K562 (cell line): ENCODE measurements around the gene TBX10. TPM values are rescaled to one million over a fixed set of nuclear protein-coding genes. Genes with fewer than 3 reads are reported as not detected.

Source experiments
- ARID4B ChIP-seq: sonication (generic); formaldehyde crosslinking; IDR thresholded peaks from 2 replicates; pipeline ENCODE4 v1.8.0; 2022; ENCODE audit warnings: mild to moderate bottlenecking, missing genetic modification reagents
- CBX1 ChIP-seq: sonication (generic); IDR thresholded peaks from 2 replicates; pipeline ENCODE4 v1.6.1; 2016; ENCODE audit warnings: antibody characterized with exemption, low read depth, mild to moderate bottlenecking
- CCNT2 ChIP-seq: IDR thresholded peaks from 2 replicates; pipeline ENCODE4 v1.6.1; 2011; ENCODE audit warnings: borderline replicate concordance, low read depth, mild to moderate bottlenecking, moderate library complexity, mixed read lengths, low read length; ENCODE audit not compliant: insufficient read length; ENCODE audit errors: extremely low read depth
- CTCFL ChIP-seq: IDR thresholded peaks from 2 replicates; pipeline ENCODE4 v1.6.1; 2011; ENCODE audit warnings: borderline replicate concordance, low read depth, mild to moderate bottlenecking, moderate library complexity, low read length; ENCODE audit not compliant: insufficient read depth, poor library complexity, severe bottlenecking
- E2F3 ChIP-seq: fragments of 250-450 bp; sonication (Bioruptor Pico); IDR thresholded peaks from 2 replicates; pipeline ENCODE4 v1.4.0; 2020; ENCODE audit warnings: mild to moderate bottlenecking
- EHMT2 ChIP-seq: fragments of 450-650 bp; IDR thresholded peaks from 2 replicates; pipeline ENCODE4 v1.6.1; 2018; ENCODE audit warnings: antibody characterized with exemption
- ERF ChIP-seq: fragments of 450-650 bp; formaldehyde crosslinking; IDR thresholded peaks from 2 replicates; pipeline ENCODE4 v1.4.0; 2020; ENCODE audit warnings: mild to moderate bottlenecking, mixed read lengths
- ETS2 ChIP-seq: IDR thresholded peaks from 2 replicates; pipeline ENCODE4 v1.6.1; 2016; ENCODE audit warnings: borderline replicate concordance, missing genetic modification characterization, mild to moderate bottlenecking, moderate library complexity, missing compliant biosample characterization; ENCODE audit not compliant: poor library complexity, severe bottlenecking
- NRF1 ChIP-seq, 2 experiments: fragments of 450-650 bp; IDR thresholded peaks in 1 of 2; conservative IDR thresholded peaks in 1 of 2; 2 replicates each; pipeline ENCODE4 v1.6.1; 2014; ENCODE audit warnings: mild to moderate bottlenecking in 2 of 2
- PHF20 ChIP-seq: fragments of 450-650 bp; IDR thresholded peaks from 2 replicates; pipeline ENCODE4 v1.6.1; 2018; ENCODE audit not compliant: partially characterized antibody
- SLC30A9 ChIP-seq: fragments of 250-450 bp; sonication (Bioruptor Pico); IDR thresholded peaks from 2 replicates; pipeline ENCODE4 v1.8.0; 2022; ENCODE audit warnings: mild to moderate bottlenecking, moderate library complexity
- SP1 ChIP-seq: sonication (generic); formaldehyde crosslinking; IDR thresholded peaks from 2 replicates; pipeline ENCODE4 v1.8.1; 2022; ENCODE audit warnings: mild to moderate bottlenecking, missing genetic modification reagents
- SRF ChIP-seq, 2 experiments: fragments of 250-450, 450-650 bp in 1 of 2; sonication (Bioruptor Pico) in 1 of 2; sonication (generic) in 1 of 2; formaldehyde crosslinking; IDR thresholded peaks; 2 replicates each; pipeline versions ENCODE4 v1.5.0 to v1.5.1; 2020 to 2022; ENCODE audit warnings: mild to moderate bottlenecking in 1 of 2, missing genetic modification reagents in 1 of 2
- TRIM28 ChIP-seq: fragments of 450-650 bp; IDR thresholded peaks from 2 replicates; pipeline ENCODE4 v1.6.1; 2017
- ZNF12 ChIP-seq: sonication (generic); formaldehyde crosslinking; IDR thresholded peaks from 2 replicates; pipeline ENCODE4 v1.4.0; 2020; ENCODE audit warnings: mild to moderate bottlenecking, missing genetic modification reagents
- ZNF140 ChIP-seq: fragments of 250-450 bp; sonication (Bioruptor Pico); IDR thresholded peaks from 2 replicates; pipeline ENCODE4 v1.8.0; 2021; ENCODE audit warnings: moderate library complexity, mild to moderate bottlenecking, inconsistent platforms
- ZNF143 ChIP-seq: sonication (generic); formaldehyde crosslinking; IDR thresholded peaks from 2 replicates; pipeline ENCODE4 v1.9.0; 2022; ENCODE audit warnings: mild to moderate bottlenecking, missing genetic modification reagents
- ZNF184 ChIP-seq: sonication (generic); formaldehyde crosslinking; IDR thresholded peaks from 2 replicates; pipeline ENCODE4 v1.5.0; 2020; ENCODE audit warnings: missing genetic modification reagents
- ZSCAN29 ChIP-seq: fragments of 450-650 bp; IDR thresholded peaks from 2 replicates; pipeline ENCODE4 v1.6.1; 2017
- polyA plus RNA-seq, 8 experiments: library from polyadenylated mRNA; depleted of rRNA in 4 of 8; stranded (reverse) in 5 of 8; unstranded in 3 of 8; fragments of >200 nt; fragmentation: Nextera tagmentation in 2 of 8; fragmentation: Illumina TruSeq in 1 of 8; extraction: Ambion mirVana in 2 of 8; extraction: Trizol in 1 of 8; gene quantifications; 2 replicates each; pipeline versions ENCODE4 v1.2.1 to v1.2.3, GENCODE V29; 2011 to 2014; ENCODE audit warnings: inconsistent platforms in 1 of 8, missing spikeins in 1 of 8
- total RNA-seq, 7 experiments: library from RNA; depleted of rRNA in 6 of 7; stranded (reverse); fragments of >200 nt in 6 of 7; fragmentation: Illumina TruSeq in 2 of 7; extraction: Trizol in 2 of 7; gene quantifications; 2 replicates each; pipeline versions ENCODE4 v1.2.1 to v1.2.3, GENCODE V29; 2011 to 2021; ENCODE audit warnings: low replicate concordance in 1 of 7
- TF ChIP-seq, protein P1 (sequence below), 2 experiments: fragments of 450-650 bp; IDR thresholded peaks; 2 replicates each; pipeline ENCODE4 v1.6.1; 2016

The TBX10 gene
- total and polyA plus RNA-seq, 9 of the 15 experiments (the other 6 are each of a cell fraction or from before 2014, with no cell fraction given), result not detected

DNA sequence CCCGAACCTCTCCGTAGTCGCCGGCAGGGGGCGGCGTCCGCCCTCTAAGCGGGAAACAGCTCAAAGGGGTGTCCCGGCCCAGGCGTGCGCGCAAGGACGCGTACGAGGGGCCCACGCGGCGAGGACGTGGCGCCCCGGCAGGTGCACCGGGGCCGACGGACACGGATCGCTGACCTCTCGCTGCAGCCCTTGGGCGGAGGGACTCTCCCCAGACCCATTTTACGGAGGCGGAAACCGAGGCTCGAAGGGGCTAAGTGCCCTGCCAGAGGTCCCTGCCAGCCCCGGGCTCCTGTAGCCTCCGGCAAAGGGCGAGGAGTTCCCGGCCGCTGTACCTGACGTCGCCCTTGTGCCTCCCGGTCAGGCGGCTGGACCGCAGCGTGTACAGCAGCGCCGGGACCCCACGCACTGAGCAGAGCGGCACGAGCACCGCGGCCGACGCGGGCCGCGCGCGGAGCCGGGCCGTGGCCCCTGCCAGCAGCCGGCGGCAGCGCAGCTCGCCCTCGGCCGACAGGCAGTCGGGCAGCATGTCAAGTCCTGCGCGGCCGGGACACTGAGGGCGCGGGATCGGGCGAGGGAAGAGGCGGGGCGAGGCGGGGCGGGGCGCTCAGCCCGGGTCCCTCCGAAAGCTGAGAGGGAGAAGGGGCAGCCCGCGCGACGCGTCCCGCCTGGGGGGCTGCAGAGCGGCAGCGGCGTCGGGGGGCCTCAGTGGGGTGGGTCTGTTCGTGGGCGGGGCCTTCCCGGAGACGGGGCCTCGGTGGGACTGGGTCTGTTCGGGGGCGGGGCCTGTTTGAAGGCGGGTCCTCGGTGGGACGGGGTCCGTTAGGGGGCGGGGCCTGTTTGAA lies 10.0 kb downstream of the TBX10 start, which contains the start of gene NUDT8 (continued):
- TF ChIP-seq ARID4B (peak; percentile 59), SLC30A9 (CRISPR knock-in tag) (no peak), E2F3 (CRISPR knock-in tag) (peak; percentile 85; the same call in 1 of the 2 replicates), ZSCAN29 (0 out of 2 replicates have a peak, but pooled peaks have one; percentile 35), PHF20 (peak; percentile 63), CCNT2 (peak; percentile 55), ETS2 (tag) (peak; percentile 76), CBX1 (peak; percentile 93), CTCFL (peak; percentile 70), SP1 (CRISPR knock-in tag) (no peak; the same call in 1 of the 2 replicates), SRF (CRISPR knock-in tag; IDR thresholded peaks at IDR 0.05) (0 out of 4 replicates have a peak, but pooled peaks of 1 of the 2 experiments have one; percentile 26), ZNF143 (CRISPR knock-in tag) (peak; percentile 57; the same call in 1 of the 2 replicates), EHMT2 (no peak), ERF (CRISPR knock-in tag) (peak; percentile 89), ZNF140 (CRISPR knock-in tag) (no peak), TRIM28 (no peak), ZNF184 (CRISPR knock-in tag) (no peak), ZNF12 (peak; percentile 88), NRF1 (conservative IDR thresholded peaks at IDR 0.05 in 1 of 2, IDR thresholded peaks at IDR 0.05 in 1 of 2) (peak; percentile 75 to 81)
- TF ChIP-seq, protein P1, sequence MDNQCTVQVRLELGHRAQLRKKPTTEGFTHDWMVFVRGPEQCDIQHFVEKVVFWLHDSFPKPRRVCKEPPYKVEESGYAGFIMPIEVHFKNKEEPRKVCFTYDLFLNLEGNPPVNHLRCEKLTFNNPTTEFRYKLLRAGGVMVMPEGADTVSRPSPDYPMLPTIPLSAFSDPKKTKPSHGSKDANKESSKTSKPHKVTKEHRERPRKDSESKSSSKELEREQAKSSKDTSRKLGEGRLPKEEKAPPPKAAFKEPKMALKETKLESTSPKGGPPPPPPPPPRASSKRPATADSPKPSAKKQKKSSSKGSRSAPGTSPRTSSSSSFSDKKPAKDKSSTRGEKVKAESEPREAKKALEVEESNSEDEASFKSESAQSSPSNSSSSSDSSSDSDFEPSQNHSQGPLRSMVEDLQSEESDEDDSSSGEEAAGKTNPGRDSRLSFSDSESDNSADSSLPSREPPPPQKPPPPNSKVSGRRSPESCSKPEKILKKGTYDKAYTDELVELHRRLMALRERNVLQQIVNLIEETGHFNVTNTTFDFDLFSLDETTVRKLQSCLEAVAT (IDR thresholded peaks at IDR 0.05), result no peak
- TF ChIP-seq, all 486 proteins: peak for 170
